Measurements from ENCODE around the gene IP6K1.

DNA sequence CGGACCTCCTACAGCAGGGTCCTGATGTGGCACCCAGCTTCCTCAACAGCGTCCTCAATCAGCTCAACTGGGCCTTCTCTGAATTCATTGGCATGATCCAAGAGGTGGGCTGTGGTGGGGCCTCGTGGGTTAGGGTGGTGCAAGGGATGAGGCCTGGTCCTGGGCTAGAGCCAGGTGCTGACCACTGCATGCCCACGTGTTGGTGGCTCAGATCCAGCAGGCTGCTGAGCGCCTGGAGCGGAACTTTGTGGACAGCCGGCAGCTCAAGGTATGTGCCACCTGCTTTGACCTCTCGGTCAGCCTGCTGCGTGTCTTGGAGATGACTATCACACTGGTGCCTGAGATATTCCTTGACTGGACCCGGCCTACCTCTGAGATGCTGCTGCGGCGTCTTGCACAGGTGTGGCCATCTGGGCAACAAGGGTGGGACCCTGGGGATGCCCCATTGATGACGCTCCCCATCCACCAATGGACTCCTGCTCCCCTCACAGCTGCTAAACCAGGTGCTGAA, 70.7 kb downstream of the IP6K1 start:
- TF ChIP-seq, protein P1, sequence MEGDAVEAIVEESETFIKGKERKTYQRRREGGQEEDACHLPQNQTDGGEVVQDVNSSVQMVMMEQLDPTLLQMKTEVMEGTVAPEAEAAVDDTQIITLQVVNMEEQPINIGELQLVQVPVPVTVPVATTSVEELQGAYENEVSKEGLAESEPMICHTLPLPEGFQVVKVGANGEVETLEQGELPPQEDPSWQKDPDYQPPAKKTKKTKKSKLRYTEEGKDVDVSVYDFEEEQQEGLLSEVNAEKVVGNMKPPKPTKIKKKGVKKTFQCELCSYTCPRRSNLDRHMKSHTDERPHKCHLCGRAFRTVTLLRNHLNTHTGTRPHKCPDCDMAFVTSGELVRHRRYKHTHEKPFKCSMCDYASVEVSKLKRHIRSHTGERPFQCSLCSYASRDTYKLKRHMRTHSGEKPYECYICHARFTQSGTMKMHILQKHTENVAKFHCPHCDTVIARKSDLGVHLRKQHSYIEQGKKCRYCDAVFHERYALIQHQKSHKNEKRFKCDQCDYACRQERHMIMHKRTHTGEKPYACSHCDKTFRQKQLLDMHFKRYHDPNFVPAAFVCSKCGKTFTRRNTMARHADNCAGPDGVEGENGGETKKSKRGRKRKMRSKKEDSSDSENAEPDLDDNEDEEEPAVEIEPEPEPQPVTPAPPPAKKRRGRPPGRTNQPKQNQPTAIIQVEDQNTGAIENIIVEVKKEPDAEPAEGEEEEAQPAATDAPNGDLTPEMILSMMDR (IDR thresholded peaks at IDR 0.05 in 8 of 11, conservative IDR thresholded peaks at IDR 0.05 in 3 of 11) = no peak
- TF ChIP-seq POLR2A (IDR thresholded peaks at IDR 0.05) = no peak
